H1 (cell line): Measurements from ENCODE around the gene GAS2L1. TPM values are rescaled to one million over a fixed set of nuclear protein-coding genes. Genes with fewer than 3 reads are reported as not detected.
A peak's percentile ranks its signal among the peaks of the same experiment; 100 is the strongest.

Experiments
- CTCF ChIA-PET: fragments of 300-600 bp; sonication (Branson Sonifier 250); formaldehyde crosslinking; loops from one replicate; lab custom pipeline; 2021; ENCODE audit not compliant: partially characterized antibody; lab: Charles Lee
- POLR2A ChIA-PET: fragments of 300-600 bp; sonication (Branson Sonifier 250); formaldehyde crosslinking; loops from one replicate; lab custom pipeline; 2021; ENCODE audit warnings: inconsistent platforms; ENCODE audit not compliant: partially characterized antibody; lab: Charles Lee
- DNase-seq, 2 experiments: peaks; one replicate each; pipeline versions ENCODE4 v3.0.0 to v3.0.0-alpha.2; 2010 to 2022; ENCODE audit warnings: low spot score in 2 of 2, low read depth in 1 of 2, mixed read lengths in 1 of 2
- FAIRE-seq: peaks from 2 replicates; lab custom pipeline; 2011; peaks lifted over from hg19 to GRCh38; lab: Jason Lieb, UNC
- H2AFZ ChIP-seq: 2 replicates; pipeline ENCODE4 v1.8.1; 2012; ENCODE audit warnings: low read length, inconsistent platforms
- H2AK5ac ChIP-seq: 2 replicates; pipeline ENCODE4 v1.6.1; 2013; ENCODE audit warnings: low read depth, low read length
- H2BK120ac ChIP-seq: replicated peaks from 2 replicates; pipeline ENCODE3; 2013; ENCODE audit warnings: low read depth, low read length, inconsistent platforms
- H2BK12ac ChIP-seq: 2 replicates; pipeline ENCODE4 v1.6.1; 2013; ENCODE audit warnings: low read depth, low read length
- H2BK15ac ChIP-seq: 2 replicates; pipeline ENCODE4 v1.6.1; 2013; ENCODE audit warnings: low read length
- H2BK20ac ChIP-seq: 2 replicates; pipeline ENCODE4 v1.6.1; 2013; ENCODE audit warnings: low read length
- H2BK5ac ChIP-seq: 2 replicates; pipeline ENCODE4 v1.6.1; 2013; ENCODE audit warnings: low read depth, low read length
- H3K14ac ChIP-seq: 2 replicates; pipeline ENCODE4 v1.6.1; 2013; ENCODE audit warnings: inconsistent platforms; ENCODE audit not compliant: insufficient read length
- H3K18ac ChIP-seq: 2 replicates; pipeline ENCODE4 v1.6.1; 2013; ENCODE audit warnings: low read length; ENCODE audit errors: extremely low read depth
- H3K23ac ChIP-seq: 2 replicates; pipeline ENCODE4 v1.6.1; 2013; ENCODE audit warnings: inconsistent platforms; ENCODE audit not compliant: insufficient read length
- H3K23me2 ChIP-seq: 2 replicates; pipeline ENCODE4 v1.6.1; 2013; ENCODE audit warnings: low read depth, low read length
- H3K27ac ChIP-seq: 2 replicates; pipeline ENCODE4 v1.6.1; 2011; ENCODE audit warnings: low read depth, low read length, inconsistent platforms
- H3K27me3 ChIP-seq, 4 experiments: replicated peaks in 1 of 4; 1 replicate in 1 of 4; 2 replicates in 3 of 4; pipeline versions ENCODE4 v1.6.1 to v1.8.1; 2011 to 2013; ENCODE audit warnings: low read length in 3 of 4, mild to moderate bottlenecking in 3 of 4, inconsistent platforms in 2 of 4, mixed read lengths in 2 of 4, moderate library complexity in 1 of 4; ENCODE audit not compliant: control insufficient read depth in 3 of 4, insufficient read depth in 3 of 4; ENCODE audit errors: extremely low read depth in 1 of 4
- H3K36me3 ChIP-seq, 4 experiments: 2 replicates each; pipeline versions ENCODE4 v1.6.1 to v1.8.1; 2011 to 2013; ENCODE audit warnings: mild to moderate bottlenecking in 4 of 4, low read length in 3 of 4, moderate library complexity in 2 of 4, control low read depth in 1 of 4, inconsistent platforms in 1 of 4; ENCODE audit not compliant: insufficient read depth in 4 of 4, control insufficient read depth in 2 of 4
- H3K4ac ChIP-seq: replicated peaks from 2 replicates; pipeline ENCODE3; 2013; ENCODE audit warnings: low read length, low read depth, mixed read lengths, inconsistent platforms; ENCODE audit not compliant: insufficient read length
- H3K4me1 ChIP-seq, 4 experiments: replicated peaks in 1 of 4; 1 replicate in 1 of 4; 2 replicates in 3 of 4; pipeline versions ENCODE4 v1.6.1 to v1.8.1; 2011 to 2013; ENCODE audit warnings: low read length in 3 of 4, inconsistent platforms in 2 of 4, mixed read lengths in 1 of 4; ENCODE audit not compliant: insufficient read depth in 4 of 4, control insufficient read depth in 3 of 4
- H3K4me2 ChIP-seq, 2 experiments: 2 replicates each; pipeline versions ENCODE4 v1.6.1 to v1.8.1; 2011 to 2013; ENCODE audit warnings: low read depth in 2 of 2, low read length in 2 of 2, control low read depth in 1 of 2, inconsistent platforms in 1 of 2, mild to moderate bottlenecking in 1 of 2; ENCODE audit not compliant: insufficient read depth in 1 of 2
- H3K4me3 ChIP-seq, 4 experiments: fragments of 200-600, 300-600 bp in 1 of 4; sonication (generic), shearing (Covaris generic), sonication (Bioruptor Twin) in 1 of 4; 2 replicates each; pipeline versions ENCODE4 v1.5.1 to v1.8.1; 2011 to 2016; ENCODE audit warnings: low read length in 4 of 4, low read depth in 3 of 4, control low read depth in 2 of 4, inconsistent platforms in 2 of 4, mild to moderate bottlenecking in 2 of 4, mixed read lengths in 1 of 4, moderate library complexity in 1 of 4; ENCODE audit not compliant: insufficient read depth in 2 of 4; ENCODE audit errors: extremely low read depth in 1 of 4
- H3K56ac ChIP-seq: replicated peaks from 2 replicates; pipeline ENCODE3; 2013; ENCODE audit warnings: low read depth, mild to moderate bottlenecking, mixed read lengths, low read length, inconsistent platforms; ENCODE audit not compliant: insufficient read length
- H3K79me1 ChIP-seq: 2 replicates; pipeline ENCODE4 v1.6.1; 2013; ENCODE audit warnings: low read depth, low read length, control low read depth
- H3K79me2 ChIP-seq, 2 experiments: 2 replicates each; pipeline versions ENCODE4 v1.6.1 to v1.8.1; 2012 to 2013; ENCODE audit warnings: low read length in 2 of 2, mild to moderate bottlenecking in 2 of 2, inconsistent platforms in 1 of 2; ENCODE audit not compliant: insufficient read depth in 2 of 2, control insufficient read depth in 1 of 2
- H3K9ac ChIP-seq, 4 experiments: replicated peaks in 1 of 4; 1 replicate in 1 of 4; 2 replicates in 3 of 4; pipeline versions ENCODE4 v1.6.1 to v1.8.1; 2011 to 2013; ENCODE audit warnings: low read depth in 3 of 4, low read length in 3 of 4, control low read depth in 2 of 4, mild to moderate bottlenecking in 2 of 4, moderate library complexity in 2 of 4, inconsistent platforms in 1 of 4; ENCODE audit errors: extremely low read depth in 1 of 4
- H3K9me3 ChIP-seq, 2 experiments: 2 replicates each; pipeline versions ENCODE4 v1.6.1 to v1.8.1; 2012 to 2013; ENCODE audit warnings: mild to moderate bottlenecking in 2 of 2, moderate library complexity in 2 of 2, control low read depth in 1 of 2, inconsistent platforms in 1 of 2, low read depth in 1 of 2, low read length in 1 of 2, mixed read lengths in 1 of 2; ENCODE audit not compliant: insufficient read depth in 2 of 2
- H4K20me1 ChIP-seq, 2 experiments: replicated peaks in 1 of 2; 2 replicates each; pipeline versions ENCODE3 to v1.8.1; 2011 to 2013; ENCODE audit warnings: inconsistent platforms in 2 of 2, low read length in 2 of 2, mild to moderate bottlenecking in 1 of 2; ENCODE audit not compliant: insufficient read depth in 2 of 2, control insufficient read depth in 1 of 2
- H4K5ac ChIP-seq: 2 replicates; pipeline ENCODE4 v1.6.1; 2013; ENCODE audit warnings: low read length, low read depth, mixed read lengths, inconsistent platforms; ENCODE audit not compliant: insufficient read length
- H4K8ac ChIP-seq: 2 replicates; pipeline ENCODE4 v1.8.0; 2013; ENCODE audit warnings: mild to moderate bottlenecking, moderate library complexity, low read length, inconsistent platforms; ENCODE audit not compliant: insufficient read depth; ENCODE audit errors: extremely low read depth
- H4K91ac ChIP-seq: replicated peaks from 2 replicates; pipeline ENCODE3; 2013; ENCODE audit warnings: low read length, mixed read lengths, inconsistent platforms; ENCODE audit not compliant: insufficient read length
- CREB1 ChIP-seq: IDR thresholded peaks from 2 replicates; pipeline ENCODE4 v1.6.1; 2012; ENCODE audit warnings: inconsistent platforms
- KDM5A ChIP-seq: fragments of 200-600 bp; IDR thresholded peaks from 2 replicates; pipeline ENCODE4 v1.7.1; 2012; ENCODE audit warnings: mild to moderate bottlenecking, low read length, inconsistent platforms, mixed read lengths
- MAFK ChIP-seq: IDR thresholded peaks from 2 replicates; pipeline ENCODE4 v1.6.1; 2012; ENCODE audit warnings: low read depth, mild to moderate bottlenecking, improper control_type of control experiment, low read length
- POLR2A ChIP-seq, 2 experiments: IDR thresholded peaks; 1 replicate in 1 of 2; 2 replicates in 1 of 2; pipeline ENCODE4 v1.6.1; 2011; ENCODE audit warnings: low read depth in 2 of 2, low read length in 2 of 2, mild to moderate bottlenecking in 2 of 2; ENCODE audit errors: control extremely low read depth in 1 of 2
- RNF2 ChIP-seq: fragments of 200-900, 300-1000 bp; sonication (generic); IDR thresholded peaks from 2 replicates; pipeline ENCODE4 v1.7.1; 2016; ENCODE audit warnings: borderline replicate concordance, low read depth, mild to moderate bottlenecking, antibody characterized with exemption, low read length; ENCODE audit not compliant: poor library complexity, severe bottlenecking; ENCODE audit errors: missing control alignments
- SIN3A ChIP-seq, 2 experiments: IDR thresholded peaks in 1 of 2; conservative IDR thresholded peaks in 1 of 2; 2 replicates each; pipeline ENCODE4 v1.6.1; 2011 to 2012; ENCODE audit warnings: low read length in 2 of 2, improper control_type of control experiment in 1 of 2, low read depth in 1 of 2, mild to moderate bottlenecking in 1 of 2
- TAF1 ChIP-seq: IDR thresholded peaks from 2 replicates; pipeline ENCODE4 v1.6.1; 2011; ENCODE audit warnings: mild to moderate bottlenecking, low read depth, low read length
- WGBS, 2 experiments: shearing (Covaris generic) in 1 of 2; methylation state at CpG; one replicate each; pipeline versions ENCODE4 v1.1.6 to v1.1.7; 2013 to 2015; ENCODE audit warnings: low lambda C conversion rate in 2 of 2, mixed read lengths in 2 of 2, inconsistent platforms in 1 of 2, low coverage in 1 of 2, missing lambda C conversion rate in 1 of 2; ENCODE audit not compliant: insufficient replicate concordance in 2 of 2, insufficient coverage in 1 of 2, insufficient read length in 1 of 2; ENCODE audit errors: extremely low coverage in 1 of 2, missing lambda C conversion rate in 1 of 2; 5-methylcytosine and 5-hydroxymethylcytosine counted together
- polyA plus RNA-seq, 7 experiments: library from polyadenylated mRNA; depleted of rRNA in 3 of 7; stranded (reverse) in 5 of 7; unstranded in 2 of 7; fragments of >200 nt in 5 of 7; fragments of 200-250 nt in 2 of 7; gene quantifications; 1 replicate in 5 of 7; 2 replicates in 1 of 7; 4 replicates in 1 of 7; pipeline versions ENCODE4 v1.2.1 to v1.2.3, GENCODE V29; 2011 to 2013; ENCODE audit warnings: missing spikeins in 2 of 7, mixed read lengths in 2 of 7
- total RNA-seq: library from RNA; stranded (reverse); fragmentation: NEBNext Ultra II Directional; extraction: Animal tissue kit (Norgen Biotek cat#: 25700); gene quantifications from 2 replicates; pipeline ENCODE4 v1.2.1, GENCODE V29; 2021
- TF ChIP-seq, protein P1 (sequence below): IDR thresholded peaks from 2 replicates; pipeline ENCODE4 v1.6.1; 2011; ENCODE audit warnings: low read length, improper control_type of control experiment
- TF ChIP-seq, protein P2 (sequence below): IDR thresholded peaks from 2 replicates; pipeline ENCODE4 v1.6.1; 2011; ENCODE audit warnings: low read depth, mild to moderate bottlenecking, low read length; ENCODE audit not compliant: insufficient read depth

The GAS2L1 gene
- total and polyA plus RNA-seq, 2 of the 8 experiments (the other 6 are each of a cell fraction or from before 2014, with no cell fraction given): 3.6 to 10.1 TPM

DNA sequence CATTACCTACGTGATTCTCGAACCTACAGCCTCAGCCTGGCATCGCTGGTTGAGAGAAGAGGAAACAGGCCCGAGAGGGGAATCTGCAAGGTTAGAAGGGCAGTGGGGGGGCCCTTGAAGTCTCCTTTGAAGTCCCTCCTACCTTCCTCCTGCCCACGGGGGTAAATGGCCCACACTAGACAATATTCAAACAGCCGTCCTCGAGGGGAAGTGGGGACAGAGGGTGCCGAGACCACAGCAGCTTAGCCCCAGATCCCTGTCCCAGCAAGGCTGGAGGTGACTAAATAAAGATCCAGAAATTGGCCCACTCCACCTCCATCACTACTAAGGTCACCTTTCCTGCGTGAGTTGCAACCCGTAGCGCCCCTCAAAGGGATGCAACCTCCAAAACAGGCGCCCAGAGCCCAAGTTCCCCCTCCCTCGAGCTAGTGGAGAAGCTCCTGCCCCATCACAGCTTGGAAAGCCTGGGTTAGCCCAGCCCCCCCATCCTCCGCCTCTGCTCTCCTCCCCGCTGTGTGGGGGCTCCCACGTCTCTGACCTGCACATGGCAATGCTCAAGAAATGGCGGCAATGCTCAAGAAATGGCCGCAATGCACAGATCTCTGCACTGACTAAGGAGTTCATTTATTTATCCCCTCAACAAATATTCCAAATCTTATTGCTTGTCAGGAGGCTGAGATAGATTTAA, 9.8 kb downstream of the GAS2L1 start:
- H3K23ac ChIP-seq: no peak overlapping the region
- H3K9ac ChIP-seq: no peak overlapping the region
- 70% methylated on average over 17 of the region's 18 CpGs; no CpG with 5 or more reads in 1 of the 2 experiments for WGBS, 2 experiments
- peaks cover 29 to 46% (median 43%) of the 10 kb centered on the region in 4 experiments for H3K27me3 ChIP-seq
- H3K79me1 ChIP-seq: no peaks in the 10 kb centered on the region
- H4K20me1 ChIP-seq: peaks cover 6 to 7% of the 10 kb centered on the region in 2 experiments
- H3K4me2 ChIP-seq: peak overlapping the region in 1 of 2 experiments; percentile 74; a peak in 1 of 4 replicates
- H3K56ac ChIP-seq: no peak overlapping the region
- H4K91ac ChIP-seq: no peak overlapping the region
- H3K4ac ChIP-seq: no peak overlapping the region
- no peak overlapping the region for H3K27ac ChIP-seq
- H3K4me3 ChIP-seq: peak overlapping the region in 2 of 4 experiments; percentile 1 to 56; a peak in 4 of 8 replicates
- H2BK120ac ChIP-seq: no peak overlapping the region
- ChIA-PET CTCF (interaction anchor here (0.8 to 2.7 kb wide), 6 partner anchors 10 to 112 kb away, joined by 3 to 14 read pairs (median 4); partner anchors contain the start of gene GAS2L1), POLR2A (interaction anchor here (1.0 to 2.1 kb wide), 6 partner anchors 9 to 58 kb away, joined by 3 to 13 read pairs (median 4); partner anchors contain the start of gene GAS2L1)
- no peak overlapping the region; the same call in 1 of the 2 replicates for H4K8ac ChIP-seq
- no peaks in the 10 kb centered on the region for H3K79me2 ChIP-seq
- no peak overlapping the region for H2BK12ac ChIP-seq
- H3K36me3 ChIP-seq: peaks cover 0 to 12% (median 0%) of the 10 kb centered on the region in 4 experiments; a peak in 1 of 8 replicates
- peaks cover 0 to 10% (median 7%) of the 10 kb centered on the region in 4 experiments; a peak in 6 of 7 replicates for H3K4me1 ChIP-seq
- peaks cover 7 to 8% of the 10 kb centered on the region in 2 experiments; a peak in 3 of 4 replicates for H3K9me3 ChIP-seq
- peak in 1 of 2 experiments; percentile 45 for DNase-seq
- H2BK5ac ChIP-seq: no peak overlapping the region
- H3K14ac ChIP-seq: no peak overlapping the region
- H4K5ac ChIP-seq: no peak overlapping the region
- peaks cover 6% of the 10 kb centered on the region; the same call in 1 of the 2 replicates for H3K23me2 ChIP-seq
- no peak overlapping the region for H2BK15ac ChIP-seq
- no peak overlapping the region for H2AFZ ChIP-seq
- no peak overlapping the region for H2BK20ac ChIP-seq
- H3K18ac ChIP-seq: no peak overlapping the region
- no peak overlapping the region for H2AK5ac ChIP-seq
- no peak for FAIRE-seq
- TF ChIP-seq MAFK: no peak
- TF ChIP-seq, protein P1, sequence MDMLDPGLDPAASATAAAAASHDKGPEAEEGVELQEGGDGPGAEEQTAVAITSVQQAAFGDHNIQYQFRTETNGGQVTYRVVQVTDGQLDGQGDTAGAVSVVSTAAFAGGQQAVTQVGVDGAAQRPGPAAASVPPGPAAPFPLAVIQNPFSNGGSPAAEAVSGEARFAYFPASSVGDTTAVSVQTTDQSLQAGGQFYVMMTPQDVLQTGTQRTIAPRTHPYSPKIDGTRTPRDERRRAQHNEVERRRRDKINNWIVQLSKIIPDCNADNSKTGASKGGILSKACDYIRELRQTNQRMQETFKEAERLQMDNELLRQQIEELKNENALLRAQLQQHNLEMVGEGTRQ: no peak
- TF ChIP-seq SIN3A (conservative IDR thresholded peaks at IDR 0.05 in 1 of 2, IDR thresholded peaks at IDR 0.05 in 1 of 2; ENCODE audit: low read depth in 1 of 2, low read length in 2 of 2): no peak
- TF ChIP-seq TAF1: no peak
- no peak for TF ChIP-seq KDM5A
- no peak for TF ChIP-seq RNF2
- TF ChIP-seq POLR2A (IDR thresholded peaks at IDR 0.05; ENCODE audit: control extremely low read depth in 1 of 2, low read depth in 2 of 2, low read length in 2 of 2): no peak
- TF ChIP-seq, protein P2, sequence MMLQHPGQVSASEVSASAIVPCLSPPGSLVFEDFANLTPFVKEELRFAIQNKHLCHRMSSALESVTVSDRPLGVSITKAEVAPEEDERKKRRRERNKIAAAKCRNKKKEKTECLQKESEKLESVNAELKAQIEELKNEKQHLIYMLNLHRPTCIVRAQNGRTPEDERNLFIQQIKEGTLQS: no peak
- no peak for TF ChIP-seq CREB1
